PFSK-1 (cell line): ENCODE results near the gene DTX3.

ENCODE experiments used
- FOXP2 ChIP-seq: optimal IDR thresholded peaks from 2 replicates; pipeline ENCODE3; 2011; ENCODE audit warnings: borderline replicate concordance, control low read depth, inconsistent platforms; ENCODE audit not compliant: insufficient read depth; ENCODE audit errors: extremely low read length, extremely low read depth
- POLR2AphosphoS5 ChIP-seq: IDR thresholded peaks from 2 replicates; pipeline ENCODE4 v1.6.1; 2012; ENCODE audit warnings: low read depth, mild to moderate bottlenecking, control low read depth, low read length, moderate library complexity
- SIN3A ChIP-seq: IDR thresholded peaks from 2 replicates; pipeline ENCODE4 v1.6.1; 2012; ENCODE audit warnings: mild to moderate bottlenecking, low read length, moderate library complexity, borderline replicate concordance; ENCODE audit not compliant: insufficient read depth
- TAF1 ChIP-seq: IDR thresholded peaks from 2 replicates; pipeline ENCODE4 v1.6.1; 2012; ENCODE audit warnings: low read length, control low read depth, borderline replicate concordance; ENCODE audit not compliant: insufficient read depth
- TF ChIP-seq, protein P1 (sequence below), 2 experiments: IDR thresholded peaks; 2 replicates each; pipeline versions ENCODE4 v1.6.1 to v1.8.0; 2011 to 2012; ENCODE audit warnings: low read depth in 2 of 2, low read length in 2 of 2, control low read depth in 1 of 2, inconsistent platforms in 1 of 2, mild to moderate bottlenecking in 1 of 2, moderate library complexity in 1 of 2; ENCODE audit not compliant: insufficient read depth in 1 of 2

The DTX3 gene

DNA sequence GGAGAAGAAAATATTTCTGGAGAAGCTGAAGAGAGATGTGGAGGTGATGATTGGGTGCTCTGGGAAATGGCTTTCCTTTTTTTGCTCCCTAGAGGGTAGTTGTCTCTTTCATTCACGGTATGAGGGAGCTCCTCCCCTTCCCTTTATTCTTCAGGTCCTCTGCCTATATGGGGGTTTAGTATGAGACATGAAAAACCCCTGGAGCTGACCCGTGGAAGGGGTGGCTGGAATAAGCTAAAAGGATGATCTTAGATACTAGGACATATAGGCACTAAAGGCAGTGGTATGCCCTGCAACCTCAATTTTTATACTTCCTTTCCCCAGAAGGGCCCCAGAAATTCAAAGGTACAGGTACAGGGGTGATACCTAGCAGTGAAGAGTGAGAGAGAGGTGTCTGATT lies 4.2 kb upstream of the DTX3 start:
- TF ChIP-seq FOXP2: no peak
- TF ChIP-seq, protein P1, sequence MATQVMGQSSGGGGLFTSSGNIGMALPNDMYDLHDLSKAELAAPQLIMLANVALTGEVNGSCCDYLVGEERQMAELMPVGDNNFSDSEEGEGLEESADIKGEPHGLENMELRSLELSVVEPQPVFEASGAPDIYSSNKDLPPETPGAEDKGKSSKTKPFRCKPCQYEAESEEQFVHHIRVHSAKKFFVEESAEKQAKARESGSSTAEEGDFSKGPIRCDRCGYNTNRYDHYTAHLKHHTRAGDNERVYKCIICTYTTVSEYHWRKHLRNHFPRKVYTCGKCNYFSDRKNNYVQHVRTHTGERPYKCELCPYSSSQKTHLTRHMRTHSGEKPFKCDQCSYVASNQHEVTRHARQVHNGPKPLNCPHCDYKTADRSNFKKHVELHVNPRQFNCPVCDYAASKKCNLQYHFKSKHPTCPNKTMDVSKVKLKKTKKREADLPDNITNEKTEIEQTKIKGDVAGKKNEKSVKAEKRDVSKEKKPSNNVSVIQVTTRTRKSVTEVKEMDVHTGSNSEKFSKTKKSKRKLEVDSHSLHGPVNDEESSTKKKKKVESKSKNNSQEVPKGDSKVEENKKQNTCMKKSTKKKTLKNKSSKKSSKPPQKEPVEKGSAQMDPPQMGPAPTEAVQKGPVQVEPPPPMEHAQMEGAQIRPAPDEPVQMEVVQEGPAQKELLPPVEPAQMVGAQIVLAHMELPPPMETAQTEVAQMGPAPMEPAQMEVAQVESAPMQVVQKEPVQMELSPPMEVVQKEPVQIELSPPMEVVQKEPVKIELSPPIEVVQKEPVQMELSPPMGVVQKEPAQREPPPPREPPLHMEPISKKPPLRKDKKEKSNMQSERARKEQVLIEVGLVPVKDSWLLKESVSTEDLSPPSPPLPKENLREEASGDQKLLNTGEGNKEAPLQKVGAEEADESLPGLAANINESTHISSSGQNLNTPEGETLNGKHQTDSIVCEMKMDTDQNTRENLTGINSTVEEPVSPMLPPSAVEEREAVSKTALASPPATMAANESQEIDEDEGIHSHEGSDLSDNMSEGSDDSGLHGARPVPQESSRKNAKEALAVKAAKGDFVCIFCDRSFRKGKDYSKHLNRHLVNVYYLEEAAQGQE (IDR thresholded peaks at IDR 0.05; ENCODE audit: insufficient read depth in 1 of 2, low read depth in 2 of 2, low read length in 2 of 2): no peak
- TF ChIP-seq POLR2AphosphoS5: no peak
- TF ChIP-seq TAF1: no peak
- TF ChIP-seq SIN3A: no peak

DNA sequence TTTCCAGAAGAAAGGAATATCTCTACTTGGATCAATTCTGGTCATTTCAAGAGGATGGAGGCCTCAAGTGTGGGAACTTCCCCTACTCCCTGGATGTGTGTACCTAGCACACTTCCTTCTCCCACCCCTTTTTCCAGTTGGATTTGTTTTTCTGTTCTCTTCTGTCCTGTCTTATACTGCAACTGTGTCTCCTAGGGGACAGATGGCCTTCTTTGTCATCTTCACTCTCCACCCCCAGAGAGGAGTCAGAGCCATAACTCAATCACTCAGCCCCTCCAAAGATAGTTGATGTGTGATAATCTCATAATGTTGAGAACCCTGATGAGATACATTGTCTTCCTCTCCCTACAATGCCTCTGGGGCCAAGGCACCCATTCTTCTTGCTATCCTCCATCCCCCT lies 2.1 kb upstream of the DTX3 start:
- TF ChIP-seq TAF1: no peak
- no peak for TF ChIP-seq SIN3A
- no peak for TF ChIP-seq FOXP2
- no peak for TF ChIP-seq POLR2AphosphoS5
- TF ChIP-seq, protein P1 (IDR thresholded peaks at IDR 0.05; ENCODE audit: insufficient read depth in 1 of 2, low read depth in 2 of 2, low read length in 2 of 2): no peak

GRCh38 chr12:57603324-57603723 lies 1.3 kb upstream of the DTX3 start:
- TF ChIP-seq FOXP2 (no peak), SIN3A (no peak), POLR2AphosphoS5 (no peak), TAF1 (no peak)
- TF ChIP-seq, protein P1 (IDR thresholded peaks at IDR 0.05; ENCODE audit: insufficient read depth in 1 of 2, low read depth in 2 of 2, low read length in 2 of 2): no peak

- TF ChIP-seq POLR2AphosphoS5 (no peak), SIN3A (no peak), TAF1 (no peak), FOXP2 (no peak)
- TF ChIP-seq, protein P1 (IDR thresholded peaks at IDR 0.05; ENCODE audit: insufficient read depth in 1 of 2, low read depth in 2 of 2, low read length in 2 of 2): no peak
These were observed 690 bp upstream of the DTX3 start for GRCh38 chr12:57603815-57604453.
